ENCODE measurements around the gene TRPM1. TPM values are rescaled to one million over a fixed set of nuclear protein-coding genes. Genes with fewer than 3 reads are reported as not detected.

TRPM1 gene
- total and polyA plus RNA-seq, 9 of the 15 experiments (the other 6 are each of a cell fraction or from before 2014, with no cell fraction given): 0.01 to 0.06 (median 0.03) TPM; not detected in 5

DNA sequence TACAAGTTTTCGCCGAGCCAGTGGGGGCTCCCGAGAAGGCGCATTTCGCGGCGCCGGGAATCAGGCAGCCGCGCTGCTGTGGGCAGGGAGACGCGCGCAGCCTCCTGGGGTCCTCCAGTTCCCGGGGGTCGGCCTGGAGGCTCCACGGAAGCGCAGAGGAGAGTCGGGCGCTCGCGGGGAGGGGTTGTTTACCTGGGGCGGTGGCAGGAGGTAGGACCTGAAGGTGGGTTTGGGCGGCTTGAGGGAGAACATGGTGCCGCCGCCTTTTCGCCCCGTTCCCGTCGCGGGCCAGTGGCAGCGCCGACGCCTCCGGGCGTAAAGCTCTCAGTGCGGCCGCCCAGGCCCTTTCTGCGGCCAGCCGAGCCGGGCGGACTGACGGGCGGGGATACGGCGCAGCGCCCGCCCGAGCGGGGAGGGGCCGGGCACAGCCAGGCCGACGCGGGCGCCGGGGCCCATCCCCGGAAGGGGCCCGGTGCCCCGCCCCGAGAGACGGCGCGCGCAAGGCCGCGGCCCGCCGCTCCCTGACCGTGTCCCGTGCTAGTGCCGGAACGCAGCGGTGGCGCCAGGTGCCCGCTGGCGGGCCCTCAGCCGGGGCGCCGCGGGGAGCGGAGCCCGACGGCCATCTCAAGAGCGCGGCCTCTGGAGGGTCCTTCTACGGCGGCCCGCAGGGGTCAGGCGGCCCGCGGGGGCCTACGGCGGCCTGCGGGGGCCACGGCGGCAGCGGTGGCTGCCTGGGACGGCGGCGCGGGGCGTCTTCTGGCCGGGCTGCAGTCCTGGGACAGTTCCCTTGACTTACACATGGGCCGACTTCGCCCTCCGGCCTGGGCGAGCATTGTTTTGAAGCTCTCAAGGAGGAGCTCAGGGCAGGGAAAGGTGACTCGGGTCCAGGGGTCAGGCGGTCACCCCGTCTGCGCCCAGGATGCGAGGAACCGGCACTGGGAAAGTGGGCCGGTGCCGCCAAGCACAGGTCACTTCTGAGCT lies 110.0 kb downstream of the TRPM1 start, which contains the start of gene MTMR10 (continued):
- TF ChIP-seq GTF2B (IDR thresholded peaks at IDR 0.05; ENCODE audit: extremely low read depth, insufficient read length) (no peak), EP400 (IDR thresholded peaks at IDR 0.05) (peak; percentile 29; the same call in 1 of the 2 replicates), E4F1 (CRISPR knock-in tag; IDR thresholded peaks at IDR 0.05; ENCODE audit: borderline replicate concordance) (no peak), ZKSCAN3 (CRISPR knock-in tag; IDR thresholded peaks at IDR 0.05) (no peak), BRD9 (IDR thresholded peaks at IDR 0.05; ENCODE audit: low read depth, partially characterized antibody) (no peak), ZNF57 (CRISPR knock-in tag; IDR thresholded peaks at IDR 0.05) (no peak), BCOR (IDR thresholded peaks at IDR 0.05) (no peak), GTF2E2 (tag; IDR thresholded peaks at IDR 0.05) (0 out of 2 replicates have a peak, but pooled peaks have one; percentile 12), NKRF (IDR thresholded peaks at IDR 0.05; ENCODE audit: borderline replicate concordance) (no peak), RAD51 (IDR thresholded peaks at IDR 0.05; ENCODE audit: borderline replicate concordance, low read depth) (no peak), E2F1 (CRISPR knock-in tag; IDR thresholded peaks at IDR 0.05) (0 out of 2 replicates have a peak, but pooled peaks have one; percentile 38)
- TF ChIP-seq, protein P1, sequence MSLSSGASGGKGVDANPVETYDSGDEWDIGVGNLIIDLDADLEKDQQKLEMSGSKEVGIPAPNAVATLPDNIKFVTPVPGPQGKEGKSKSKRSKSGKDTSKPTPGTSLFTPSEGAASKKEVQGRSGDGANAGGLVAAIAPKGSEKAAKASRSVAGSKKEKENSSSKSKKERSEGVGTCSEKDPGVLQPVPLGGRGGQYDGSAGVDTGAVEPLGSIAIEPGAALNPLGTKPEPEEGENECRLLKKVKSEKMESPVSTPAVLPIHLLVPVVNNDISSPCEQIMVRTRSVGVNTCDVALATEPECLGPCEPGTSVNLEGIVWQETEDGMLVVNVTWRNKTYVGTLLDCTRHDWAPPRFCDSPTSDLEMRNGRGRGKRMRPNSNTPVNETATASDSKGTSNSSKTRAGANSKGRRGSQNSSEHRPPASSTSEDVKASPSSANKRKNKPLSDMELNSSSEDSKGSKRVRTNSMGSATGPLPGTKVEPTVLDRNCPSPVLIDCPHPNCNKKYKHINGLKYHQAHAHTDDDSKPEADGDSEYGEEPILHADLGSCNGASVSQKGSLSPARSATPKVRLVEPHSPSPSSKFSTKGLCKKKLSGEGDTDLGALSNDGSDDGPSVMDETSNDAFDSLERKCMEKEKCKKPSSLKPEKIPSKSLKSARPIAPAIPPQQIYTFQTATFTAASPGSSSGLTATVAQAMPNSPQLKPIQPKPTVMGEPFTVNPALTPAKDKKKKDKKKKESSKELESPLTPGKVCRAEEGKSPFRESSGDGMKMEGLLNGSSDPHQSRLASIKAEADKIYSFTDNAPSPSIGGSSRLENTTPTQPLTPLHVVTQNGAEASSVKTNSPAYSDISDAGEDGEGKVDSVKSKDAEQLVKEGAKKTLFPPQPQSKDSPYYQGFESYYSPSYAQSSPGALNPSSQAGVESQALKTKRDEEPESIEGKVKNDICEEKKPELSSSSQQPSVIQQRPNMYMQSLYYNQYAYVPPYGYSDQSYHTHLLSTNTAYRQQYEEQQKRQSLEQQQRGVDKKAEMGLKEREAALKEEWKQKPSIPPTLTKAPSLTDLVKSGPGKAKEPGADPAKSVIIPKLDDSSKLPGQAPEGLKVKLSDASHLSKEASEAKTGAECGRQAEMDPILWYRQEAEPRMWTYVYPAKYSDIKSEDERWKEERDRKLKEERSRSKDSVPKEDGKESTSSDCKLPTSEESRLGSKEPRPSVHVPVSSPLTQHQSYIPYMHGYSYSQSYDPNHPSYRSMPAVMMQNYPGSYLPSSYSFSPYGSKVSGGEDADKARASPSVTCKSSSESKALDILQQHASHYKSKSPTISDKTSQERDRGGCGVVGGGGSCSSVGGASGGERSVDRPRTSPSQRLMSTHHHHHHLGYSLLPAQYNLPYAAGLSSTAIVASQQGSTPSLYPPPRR (CRISPR knock-in tag; IDR thresholded peaks at IDR 0.05; ENCODE audit: borderline replicate concordance): no peak
